Karpas-422 (cell line): ENCODE measurements around the gene ZNF563. TPM values are rescaled to one million over a fixed set of nuclear protein-coding genes. Genes with fewer than 3 reads are reported as not detected.

ENCODE experiments used
- DNase-seq: peaks from one replicate; pipeline ENCODE4 v3.0.0-alpha.2; 2015
- H2AFZ ChIP-seq: fragments of 200-600 bp; sonication (generic); 2 replicates; pipeline ENCODE4 v1.6.1; 2014; ENCODE audit warnings: antibody characterized with exemption, low read length, mixed read lengths
- H3K27ac ChIP-seq: fragments of 200-600 bp; sonication (generic); 2 replicates; pipeline ENCODE4 v1.5.1; 2014; ENCODE audit warnings: mild to moderate bottlenecking, low read length, moderate library complexity
- H3K27me3 ChIP-seq: fragments of 200-600 bp; sonication (generic); 2 replicates; pipeline ENCODE4 v1.6.1; 2014; ENCODE audit warnings: low read length, mixed read lengths
- H3K36me3 ChIP-seq: fragments of 200-600 bp; sonication (generic); 2 replicates; pipeline ENCODE4 v1.6.1; 2014; ENCODE audit warnings: low read length, mixed read lengths; ENCODE audit not compliant: insufficient read depth
- H3K4me1 ChIP-seq: fragments of 200-600 bp; sonication (generic); 2 replicates; pipeline ENCODE4 v1.6.1; 2014; ENCODE audit warnings: mild to moderate bottlenecking, low read length, mixed read lengths
- H3K4me2 ChIP-seq: fragments of 200-600 bp; sonication (generic); 2 replicates; pipeline ENCODE4 v1.6.1; 2014; ENCODE audit warnings: low read length, low read depth, mild to moderate bottlenecking; ENCODE audit not compliant: poor library complexity, severe bottlenecking
- H3K4me3 ChIP-seq: fragments of 200-600 bp; sonication (generic); 2 replicates; pipeline ENCODE4 v1.5.1; 2014; ENCODE audit warnings: mild to moderate bottlenecking, antibody characterized with exemption, low read length, mixed read lengths
- H3K79me2 ChIP-seq: fragments of 200-600 bp; sonication (generic); 2 replicates; pipeline ENCODE4 v1.6.1; 2014; ENCODE audit warnings: mild to moderate bottlenecking, low read length, mixed read lengths
- H3K9ac ChIP-seq: fragments of 200-600 bp; sonication (generic); 2 replicates; pipeline ENCODE4 v1.6.0; 2014; ENCODE audit warnings: low read length
- H3K9me2 ChIP-seq: fragments of 200-600 bp; sonication (generic), shearing (Covaris generic); replicated peaks from 2 replicates; pipeline ENCODE4 v1.6.0; 2014; ENCODE audit warnings: mild to moderate bottlenecking, low read length, moderate library complexity; ENCODE audit not compliant: insufficient read depth
- H3K9me3 ChIP-seq: fragments of 300-700, 200-600 bp; sonication (generic); 2 replicates; pipeline ENCODE4 v1.6.1; 2014; ENCODE audit warnings: low read length, mixed read lengths
- H4K20me1 ChIP-seq: fragments of 200-600 bp; sonication (generic); 2 replicates; pipeline ENCODE4 v1.6.1; 2014; ENCODE audit warnings: mild to moderate bottlenecking, antibody characterized with exemption, low read length, low read depth; ENCODE audit not compliant: insufficient read depth
- small RNA-seq: library from RNA; depleted of rRNA; stranded (forward); fragments of <200 nt; gene quantifications from one replicate; pipeline ENCODE3, GENCODE V24; 2014
- total RNA-seq: library from RNA; depleted of rRNA; stranded (reverse); fragments of >200 nt; shearing (Covaris generic); gene quantifications from 2 replicates; pipeline ENCODE4 v1.2.3, GENCODE V29; 2014; ENCODE audit warnings: low replicate concordance; rRNA removed

Gene ZNF563
- total RNA-seq, 1 experiment from 2014 or later, result 6.2 TPM

DNA sequence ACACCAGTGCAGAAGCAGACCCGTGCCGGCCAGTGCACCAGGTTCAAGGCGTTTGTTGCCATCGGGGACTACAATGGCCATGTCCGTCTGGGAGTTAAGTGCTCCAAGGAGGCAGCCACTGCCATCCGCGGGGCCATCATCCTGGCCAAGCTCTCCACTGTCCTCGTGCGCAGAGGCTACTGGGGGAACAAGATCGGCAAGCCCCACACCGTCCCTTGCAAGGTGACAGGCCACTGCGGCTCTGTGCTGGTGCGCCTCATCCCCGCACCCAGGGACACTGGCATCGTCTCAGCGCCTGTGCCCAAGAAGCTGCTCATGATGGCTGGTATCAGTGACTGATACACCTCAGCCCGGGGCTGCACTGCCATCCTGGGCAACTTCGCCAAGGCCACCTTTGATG is 48.8 kb downstream of the ZNF563 start:
- Histone ChIP-seq H3K4me1 (0 out of 2 replicates have a peak, but pooled peaks cover 5% of the 10 kb centered on the region), H3K4me2 (no peak overlapping the region), H3K27me3 (no peaks in the 10 kb centered on the region), H3K36me3 (peaks cover 59% of the 10 kb centered on the region), H3K4me3 (no peak overlapping the region), H2AFZ (no peak overlapping the region), H3K27ac (no peak overlapping the region), H3K9me3 (peaks cover 12% of the 10 kb centered on the region), H3K9ac (no peak overlapping the region), H3K79me2 (peaks cover 86% of the 10 kb centered on the region), H4K20me1 (no peaks in the 10 kb centered on the region), H3K9me2 (no peaks in the 10 kb centered on the region)
- no peak for DNase-seq

DNA sequence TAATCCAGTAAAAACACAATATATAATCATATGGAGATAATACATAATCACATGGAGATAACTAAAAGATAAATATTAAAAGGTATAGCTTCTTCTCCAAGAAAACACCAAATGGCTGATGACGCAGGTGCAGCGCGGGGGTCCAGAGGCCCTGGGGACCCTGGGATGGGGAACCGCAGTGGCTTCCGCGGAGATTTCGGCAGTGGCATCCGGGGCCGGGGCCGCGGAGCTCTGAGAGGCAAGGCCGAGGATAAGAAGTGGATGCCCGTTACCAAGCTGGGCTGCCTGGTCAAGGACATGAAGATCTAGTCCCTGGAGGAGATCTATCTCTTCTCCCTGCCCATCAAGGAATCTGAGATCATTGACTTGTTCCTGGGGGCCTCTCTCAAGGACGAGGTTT is 49.2 kb downstream of the ZNF563 start:
- no peak for DNase-seq
- Histone ChIP-seq H3K27me3 (no peaks in the 10 kb centered on the region), H3K4me1 (0 out of 2 replicates have a peak, but pooled peaks cover 5% of the 10 kb centered on the region), H3K27ac (no peak overlapping the region), H2AFZ (no peak overlapping the region), H3K79me2 (peaks cover 86% of the 10 kb centered on the region), H3K9me2 (no peaks in the 10 kb centered on the region), H3K4me3 (no peak overlapping the region), H3K9me3 (peaks cover 14% of the 10 kb centered on the region), H3K9ac (no peak overlapping the region), H4K20me1 (no peaks in the 10 kb centered on the region), H3K4me2 (no peak overlapping the region), H3K36me3 (peaks cover 60% of the 10 kb centered on the region)

DNA sequence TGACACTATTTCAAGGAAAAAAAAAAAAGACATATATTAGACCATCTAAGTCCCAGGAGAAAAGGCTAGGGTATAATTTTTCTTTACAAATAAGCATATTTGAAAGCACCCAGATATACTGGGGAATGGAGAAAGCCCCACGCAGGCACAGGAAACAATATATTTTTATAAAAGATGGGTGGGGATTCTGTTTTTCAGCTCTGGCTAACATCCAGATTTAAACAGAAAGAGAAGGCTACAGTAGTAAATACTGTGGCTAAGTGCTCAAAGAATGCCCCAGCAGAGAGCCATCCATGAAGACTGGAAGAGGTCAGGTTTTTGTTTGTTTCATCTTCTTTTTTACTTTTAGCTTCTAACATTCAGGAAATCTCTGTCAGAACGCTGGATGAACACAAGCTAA is 54.7 kb downstream of the ZNF563 start:
- Histone ChIP-seq H3K4me3 (no peak overlapping the region), H3K4me2 (no peak overlapping the region), H2AFZ (no peak overlapping the region), H4K20me1 (no peaks in the 10 kb centered on the region), H3K27ac (no peak overlapping the region), H3K9ac (no peak overlapping the region), H3K9me3 (peaks cover 45% of the 10 kb centered on the region), H3K4me1 (no peaks in the 10 kb centered on the region), H3K27me3 (no peaks in the 10 kb centered on the region), H3K79me2 (peaks cover 76% of the 10 kb centered on the region), H3K9me2 (no peaks in the 10 kb centered on the region), H3K36me3 (peaks cover 71% of the 10 kb centered on the region)
- no peak for DNase-seq

DNA sequence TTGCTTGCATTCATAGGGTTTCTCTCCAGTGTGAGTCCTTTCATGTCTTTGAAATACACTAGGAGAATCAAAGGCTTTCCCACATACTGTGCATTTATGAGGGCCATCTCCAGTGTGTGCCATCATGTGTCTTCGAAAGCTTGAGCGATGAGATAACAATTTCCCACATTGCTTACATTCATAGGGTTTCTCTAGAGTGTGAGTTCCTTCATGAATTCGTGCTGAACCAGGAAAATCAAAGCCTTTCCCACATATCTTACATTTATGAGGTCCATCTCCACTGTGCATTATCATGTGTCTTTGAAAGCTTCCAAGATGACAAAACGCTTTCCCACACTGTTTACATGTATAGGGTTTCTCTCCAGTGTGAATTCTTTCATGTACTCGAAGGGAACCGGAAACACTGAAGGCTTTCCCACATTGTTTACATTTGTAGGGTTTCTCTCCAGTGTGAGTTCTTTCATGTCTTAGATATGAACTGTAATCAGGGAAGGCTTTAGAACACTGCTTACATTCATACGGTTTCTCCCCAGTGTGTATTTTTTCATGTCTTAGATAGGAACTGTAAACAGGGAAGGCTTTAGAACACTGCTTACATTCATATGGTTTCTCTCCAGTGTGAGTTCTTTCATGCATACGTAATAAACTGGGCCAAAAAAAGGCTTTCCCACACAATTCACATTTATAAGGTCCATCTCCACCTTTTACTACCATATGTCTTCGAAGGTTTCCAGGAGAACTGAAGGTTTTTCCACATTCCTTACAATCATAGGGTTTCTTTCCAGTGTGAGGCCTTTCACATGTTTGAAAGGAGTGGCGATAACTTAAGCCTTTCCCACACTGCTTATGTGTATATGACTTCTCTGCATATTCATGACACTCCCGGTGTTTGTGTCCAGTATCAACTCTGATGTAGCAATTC is 60.2 kb downstream of the ZNF563 start:
- H3K36me3 ChIP-seq, result peaks cover 74% of the 10 kb centered on the region

DNA sequence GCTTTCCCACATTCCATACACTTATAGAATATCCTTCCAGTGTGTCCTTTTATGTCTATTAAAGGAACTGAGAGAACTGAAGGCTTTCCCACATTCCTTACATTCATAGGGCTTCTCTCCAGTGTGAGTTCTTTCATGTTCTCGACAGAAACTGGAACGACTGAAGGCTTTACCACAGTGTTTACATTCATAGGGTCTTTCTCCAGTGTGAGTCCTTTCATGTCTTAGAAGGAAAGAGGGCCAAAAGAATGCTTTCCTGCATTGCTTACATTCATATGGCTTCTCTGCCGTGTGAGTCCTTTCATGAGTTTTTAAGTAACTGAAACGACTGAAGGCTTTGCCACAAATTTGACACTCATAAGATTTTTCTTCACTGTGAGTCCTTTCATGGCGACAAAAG is 61.0 kb downstream of the ZNF563 start:
- Histone ChIP-seq H3K9ac (no peak overlapping the region), H2AFZ (no peak overlapping the region), H3K27me3 (no peaks in the 10 kb centered on the region), H3K4me3 (no peak overlapping the region), H3K4me1 (no peaks in the 10 kb centered on the region), H3K9me2 (no peaks in the 10 kb centered on the region), H3K4me2 (no peak overlapping the region), H4K20me1 (no peaks in the 10 kb centered on the region), H3K27ac (no peak overlapping the region), H3K9me3 (peaks cover 39% of the 10 kb centered on the region), H3K79me2 (peaks cover 18% of the 10 kb centered on the region), H3K36me3 (peaks cover 66% of the 10 kb centered on the region)
- DNase-seq, result no peak

More for the DNA sequence above, 60.2 kb downstream of the ZNF563 start:
- Histone ChIP-seq H3K9me3 (peaks cover 47% of the 10 kb centered on the region), H2AFZ (no peak overlapping the region), H3K4me3 (no peak overlapping the region), H3K79me2 (peaks cover 26% of the 10 kb centered on the region), H3K4me2 (no peak overlapping the region), H3K4me1 (no peaks in the 10 kb centered on the region), H3K27me3 (no peaks in the 10 kb centered on the region), H4K20me1 (no peaks in the 10 kb centered on the region), H3K27ac (no peak overlapping the region), H3K9me2 (no peaks in the 10 kb centered on the region), H3K9ac (no peak overlapping the region)
- no peak for DNase-seq

DNA sequence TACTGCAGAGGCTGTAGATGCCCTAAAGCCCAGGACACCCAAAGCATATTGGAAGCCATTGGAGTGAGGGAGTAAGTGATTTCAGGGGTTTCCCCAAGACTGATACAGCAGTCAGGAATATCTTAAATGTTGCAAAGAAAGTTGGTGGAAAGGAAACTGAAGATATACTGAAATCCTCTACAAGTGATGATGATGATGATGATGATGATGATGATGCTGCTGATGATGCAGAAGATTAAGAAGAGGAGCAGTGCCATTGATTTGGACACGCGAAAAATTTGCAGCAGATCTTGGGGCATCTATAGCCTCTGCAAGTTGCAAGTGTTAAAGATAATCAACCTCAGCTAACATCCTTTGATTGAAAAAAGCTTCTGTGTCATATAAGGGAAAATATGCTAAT is 62.6 kb downstream of the ZNF563 start:
- Histone ChIP-seq H3K36me3 (peaks cover 51% of the 10 kb centered on the region), H2AFZ (no peak overlapping the region), H3K4me1 (no peaks in the 10 kb centered on the region), H4K20me1 (no peaks in the 10 kb centered on the region), H3K27ac (no peak overlapping the region), H3K9me3 (peaks cover 24% of the 10 kb centered on the region), H3K9ac (no peak overlapping the region), H3K9me2 (no peaks in the 10 kb centered on the region), H3K4me3 (no peak overlapping the region), H3K4me2 (no peak overlapping the region), H3K27me3 (no peaks in the 10 kb centered on the region), H3K79me2 (peaks cover 3% of the 10 kb centered on the region)
- no peak for DNase-seq

Small RNAs within 50 kb of the gene (small RNA-seq; reads per million reads assigned to genes)
- gene RPS29P23, result not detected

Other genes with a start within 250 kb of the ZNF563 start
- 6.2 and 10.0 TPM in 2 replicates for gene ZNF20, start 193.3 kb downstream of the ZNF563 start, total RNA-seq
- gene ZNF625, start 176.9 kb downstream of the ZNF563 start, total RNA-seq, result 3.9 and 9.7 TPM in 2 replicates
- 10.1 and 11.1 TPM in 2 replicates for gene ZNF136, start 170.5 kb downstream of the ZNF563 start, total RNA-seq
- 12.6 and 14.1 TPM in 2 replicates for gene ZNF44, start 38.8 kb downstream of the ZNF563 start, total RNA-seq
- 2.1 and 6.3 TPM in 2 replicates for gene ZNF442, start 32.0 kb upstream of the ZNF563 start, total RNA-seq
- gene ZNF799, start 67.6 kb upstream of the ZNF563 start, total RNA-seq, result 5.1 TPM in 2 replicates
- gene ZNF443, start 107.4 kb upstream of the ZNF563 start, total RNA-seq, result 2.3 and 4.0 TPM in 2 replicates
- 5.7 and 10.1 TPM in 2 replicates for gene ZNF709, start 151.2 kb upstream of the ZNF563 start, total RNA-seq
- 7.3 and 9.4 TPM in 2 replicates for gene ZNF564, start 217.8 kb upstream of the ZNF563 start, total RNA-seq